ENCODE data around the gene PDE8A. TPM values are rescaled to one million over a fixed set of nuclear protein-coding genes. Genes with fewer than 3 reads are reported as not detected.

Gene PDE8A
- total and polyA plus RNA-seq, 2 of the 4 experiments (the other 2 are of a cell fraction): 32.4 to 35.9 TPM

DNA sequence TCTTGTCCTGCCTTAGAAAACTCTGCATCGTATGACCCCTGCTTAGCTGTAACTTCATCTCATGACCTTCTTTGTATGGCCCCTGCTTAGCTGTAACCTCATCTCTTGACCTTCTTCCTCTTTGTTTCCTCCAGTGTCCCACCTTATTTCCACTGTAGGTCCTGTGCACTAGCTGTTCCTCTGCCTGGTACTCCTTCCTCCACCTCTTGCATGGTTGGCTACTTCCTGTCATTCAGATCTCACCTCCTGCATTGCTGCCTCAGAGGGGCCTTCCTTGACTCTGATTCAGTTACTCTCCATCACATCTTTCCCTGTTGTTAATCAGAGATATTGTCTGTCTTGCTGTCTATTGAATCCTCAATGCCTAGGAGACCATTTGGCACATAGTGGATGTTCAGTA lies 63.2 kb downstream of the PDE8A start:
- intact Hi-C loops (cut with micrococcal nuclease) (loop anchor here (1.0 to 10.0 kb wide), 5 partner anchors 62 to 460 kb away; partner anchors contain the start of gene NMB), in situ Hi-C loops (cut with MboI; ENCODE audit: low sequenced_read_pairs) (no loop called here), dilution Hi-C loops (cut with HindIII; ENCODE audit: low sequenced_read_pairs, unreplicated experiment) (loop anchor here (10.0 kb wide), 1 partner anchor 90 kb away; no protein-coding TSS in a partner anchor)
- Histone ChIP-seq H3K27ac (ENCODE audit: insufficient read depth, low read length) (no peak overlapping the region), H3K27me3 (ENCODE audit: control insufficient read depth, insufficient read depth, low read length) (no peaks in the 10 kb centered on the region), H3K36me3 (ENCODE audit: control insufficient read depth, insufficient read depth, low read length) (no peaks in the 10 kb centered on the region), H3K9ac (ENCODE audit: low read depth, low read length) (no peak overlapping the region), H3K4me3 (ENCODE audit: insufficient read depth, low read depth, low read length) (no peak overlapping the region), H3K79me1 (ENCODE audit: low read depth in 1 of 2, low read length in 2 of 2) (peaks cover 8 to 66% of the 10 kb centered on the region in 2 experiments), H2AK9ac (replicated peaks; ENCODE audit: low read depth, low read length, poor library complexity) (no peak overlapping the region), H3K56ac (ENCODE audit: extremely low read depth, insufficient read depth, low read length) (no peak overlapping the region), H3K4me2 (ENCODE audit: low read depth, low read length) (no peak overlapping the region), H3K23ac (ENCODE audit: low read depth, low read length) (peak overlapping the region; percentile 32), H4K91ac (ENCODE audit: insufficient read depth, low read depth, low read length) (peak overlapping the region; percentile 59), H4K5ac (ENCODE audit: low read depth, low read length) (peak overlapping the region; percentile 47; the same call in 1 of the 2 replicates), H2BK20ac (ENCODE audit: low read depth, low read length) (peak overlapping the region; percentile 91), H2AFZ (replicated peaks; ENCODE audit: low read length, poor library complexity) (no peak overlapping the region), H3K14ac (replicated peaks; ENCODE audit: low read depth, low read length) (peak overlapping the region; percentile 90), H2BK15ac (ENCODE audit: low read depth, low read length) (peak overlapping the region; percentile 46; the same call in 1 of the 3 replicates), H3K18ac (ENCODE audit: low read depth, low read length) (peak overlapping the region; percentile 71; the same call in 1 of the 2 replicates), H3K9me3 (ENCODE audit: control insufficient read depth, insufficient read depth, low read length) (no peaks in the 10 kb centered on the region), H3K4ac (ENCODE audit: low read depth, low read length) (peak overlapping the region; percentile 87; the same call in 1 of the 2 replicates), H3K4me1 (ENCODE audit: control insufficient read depth, insufficient read depth, low read length) (peaks cover 4% of the 10 kb centered on the region), H4K8ac (ENCODE audit: low read depth in 2 of 2, low read length in 2 of 2) (peak overlapping the region; percentile 6 to 90; a peak in 2 of 4 replicates), H2BK120ac (ENCODE audit: low read depth, low read length) (peak overlapping the region; percentile 82), H4K20me1 (ENCODE audit: insufficient read depth, low read length) (no peaks in the 10 kb centered on the region), H2BK5ac (ENCODE audit: low read depth, low read length, poor library complexity, severe bottlenecking) (peak overlapping the region; percentile 68), H3K9me1 (ENCODE audit: insufficient read depth, low read length) (peaks cover 6% of the 10 kb centered on the region), H2AK5ac (ENCODE audit: low read depth, low read length) (peak overlapping the region; percentile 72)
- BruUV-seq (replicated peaks): no TSS peak
- TF ChIP-seq BHLHE40 (IDR thresholded peaks at IDR 0.05; ENCODE audit: low read depth, low read length): no peak
- TF ChIP-seq, protein P1, sequence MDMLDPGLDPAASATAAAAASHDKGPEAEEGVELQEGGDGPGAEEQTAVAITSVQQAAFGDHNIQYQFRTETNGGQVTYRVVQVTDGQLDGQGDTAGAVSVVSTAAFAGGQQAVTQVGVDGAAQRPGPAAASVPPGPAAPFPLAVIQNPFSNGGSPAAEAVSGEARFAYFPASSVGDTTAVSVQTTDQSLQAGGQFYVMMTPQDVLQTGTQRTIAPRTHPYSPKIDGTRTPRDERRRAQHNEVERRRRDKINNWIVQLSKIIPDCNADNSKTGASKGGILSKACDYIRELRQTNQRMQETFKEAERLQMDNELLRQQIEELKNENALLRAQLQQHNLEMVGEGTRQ (IDR thresholded peaks at IDR 0.05; ENCODE audit: low read depth, low read length): no peak
- TF ChIP-seq RAD21 (IDR thresholded peaks at IDR 0.05; ENCODE audit: low read length): no peak
- TF ChIP-seq SMC3 (IDR thresholded peaks at IDR 0.05; ENCODE audit: low read depth, low read length): no peak
- no peak for TF ChIP-seq POLR2A (IDR thresholded peaks at IDR 0.05; ENCODE audit: low read depth, low read length)
- TF ChIP-seq MAZ (IDR thresholded peaks at IDR 0.05; ENCODE audit: borderline replicate concordance, low read depth, low read length): no peak
- TF ChIP-seq, protein P2, sequence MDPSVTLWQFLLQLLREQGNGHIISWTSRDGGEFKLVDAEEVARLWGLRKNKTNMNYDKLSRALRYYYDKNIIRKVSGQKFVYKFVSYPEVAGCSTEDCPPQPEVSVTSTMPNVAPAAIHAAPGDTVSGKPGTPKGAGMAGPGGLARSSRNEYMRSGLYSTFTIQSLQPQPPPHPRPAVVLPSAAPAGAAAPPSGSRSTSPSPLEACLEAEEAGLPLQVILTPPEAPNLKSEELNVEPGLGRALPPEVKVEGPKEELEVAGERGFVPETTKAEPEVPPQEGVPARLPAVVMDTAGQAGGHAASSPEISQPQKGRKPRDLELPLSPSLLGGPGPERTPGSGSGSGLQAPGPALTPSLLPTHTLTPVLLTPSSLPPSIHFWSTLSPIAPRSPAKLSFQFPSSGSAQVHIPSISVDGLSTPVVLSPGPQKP (IDR thresholded peaks at IDR 0.05; ENCODE audit: borderline replicate concordance, low read depth, low read length): no peak
- ATAC-seq (ENCODE audit: low read depth) (no peak), DNase-seq (no peak)
- ChIA-PET POLR2A (ENCODE audit: unreplicated experiment) (no interaction called here), CTCF (interaction anchor here (0.7 to 1.8 kb wide), 10 partner anchors 12 to 124 kb away, joined by 3 to 9 read pairs (median 4); no protein-coding TSS in a partner anchor)
- 78% methylated on average over 1 of the region's 1 CpG; no CpG with 5 or more reads in 1 of the 2 experiments for WGBS, 2 experiments (ENCODE audit: extremely low coverage in 2 of 2, insufficient read length in 1 of 2)
